ENCODE data around the gene ZNRF3.

Gene ZNRF3

DNA sequence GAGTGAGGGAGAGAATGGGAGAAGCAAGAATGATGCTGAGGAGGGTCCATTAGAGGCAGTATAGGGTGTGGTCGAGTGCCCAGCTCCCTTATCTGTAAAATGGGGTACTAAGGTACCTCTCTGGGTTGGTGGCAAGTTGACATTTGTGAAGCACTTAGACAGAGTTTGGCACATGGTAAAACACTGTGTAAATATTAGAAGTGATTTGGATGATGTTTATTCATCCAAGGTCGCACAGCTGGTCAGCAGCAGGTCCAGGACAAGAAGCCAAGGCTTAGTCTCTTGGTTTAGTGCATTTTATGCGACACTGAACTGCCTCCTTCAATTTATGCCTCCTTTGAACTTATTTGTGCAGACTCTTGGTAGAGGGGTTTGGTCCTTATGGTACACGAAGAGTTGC is 208.9 kb downstream of the ZNRF3 start:
- DNase-seq (ENCODE audit: low read depth), result no peak

DNA sequence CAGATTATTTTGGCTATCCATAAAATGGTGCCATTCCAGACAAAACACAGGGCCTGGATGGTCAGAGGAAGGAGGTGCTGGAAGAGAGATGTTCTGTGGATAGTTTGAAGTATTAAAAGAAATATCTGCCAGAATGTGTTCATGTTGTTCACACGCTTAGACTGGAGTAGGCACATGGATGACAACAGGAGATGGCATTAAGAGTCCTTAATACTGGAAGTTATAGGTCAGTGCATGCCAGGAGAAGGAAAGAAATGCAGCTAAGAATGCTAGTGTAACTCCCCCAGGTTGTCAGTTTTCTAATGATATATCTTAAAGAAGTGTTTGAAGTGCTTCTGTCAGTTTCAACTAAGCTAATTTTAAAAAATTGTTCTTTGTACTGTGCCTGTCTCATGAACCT is 209.7 kb downstream of the ZNRF3 start:
- DNase-seq (ENCODE audit: low read depth), result no peak

- DNase-seq (ENCODE audit: low read depth), result no peak
Measured at GRCh38 chr22:29093501-29094300, 210.3 kb downstream of the ZNRF3 start.

DNA sequence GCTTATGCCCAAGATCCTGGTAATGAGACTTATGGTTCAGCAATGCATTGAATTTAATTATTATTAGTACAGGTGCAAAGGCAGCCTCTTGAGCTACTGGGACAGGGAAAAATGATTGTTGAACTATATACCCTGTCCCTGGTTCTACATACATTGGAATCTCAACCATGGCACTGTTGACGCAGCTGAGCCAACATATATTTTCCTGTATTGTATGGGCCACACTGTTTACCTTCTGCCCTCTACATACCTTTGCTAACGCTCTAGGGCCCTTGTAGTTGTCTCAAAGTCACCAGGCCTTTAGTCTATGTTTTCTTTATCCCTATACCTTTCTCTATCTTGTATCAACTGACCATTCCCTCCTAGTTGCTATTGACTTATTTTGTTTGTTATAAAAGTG is 212.1 kb downstream of the ZNRF3 start:
- no peak for DNase-seq (ENCODE audit: low read depth)

DNA sequence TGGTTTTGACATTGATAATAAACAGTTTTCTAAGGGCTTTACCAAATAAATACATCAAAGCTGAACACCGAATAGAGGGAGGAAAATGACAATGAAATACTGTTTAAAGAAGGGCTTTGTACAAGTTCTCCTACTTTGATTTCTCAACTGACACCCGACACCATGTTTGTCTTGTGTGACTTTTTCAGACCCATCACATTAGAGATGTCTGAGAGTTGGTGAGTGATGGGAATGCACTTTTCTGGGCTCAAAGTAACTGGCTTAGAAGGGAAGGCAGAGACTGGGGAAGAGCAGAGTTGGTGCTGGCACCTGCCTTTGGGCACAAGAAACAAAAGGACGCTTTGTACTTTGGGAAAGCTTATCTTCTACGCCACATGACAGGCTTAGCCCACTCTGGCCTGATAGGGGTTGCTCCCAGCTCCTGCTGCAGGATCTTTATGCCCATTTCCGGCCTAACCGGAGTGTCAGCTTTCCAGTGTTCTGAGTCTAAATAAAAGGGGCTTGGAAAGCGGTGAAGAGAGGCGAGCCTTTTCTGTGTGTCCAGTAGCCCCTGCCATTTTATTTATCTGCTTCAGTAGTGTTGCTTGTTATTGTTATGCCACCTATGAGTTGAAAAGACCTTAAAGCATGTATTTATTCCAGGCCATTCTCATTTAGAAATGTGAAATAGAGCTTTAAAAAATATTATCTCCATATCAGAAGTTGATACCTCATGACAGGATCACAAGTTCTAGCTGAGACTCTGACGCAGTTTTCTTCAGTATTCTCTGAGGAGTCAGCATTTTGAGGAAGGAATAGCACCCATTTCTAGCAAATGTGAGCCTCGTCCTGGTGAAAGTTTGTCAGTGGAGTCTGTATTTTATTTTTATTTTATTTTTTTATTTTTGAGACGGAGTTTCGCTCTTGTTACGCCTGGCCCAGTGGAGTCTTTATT is 213.6 kb downstream of the ZNRF3 start:
- no peak for DNase-seq (ENCODE audit: low read depth)

DNA sequence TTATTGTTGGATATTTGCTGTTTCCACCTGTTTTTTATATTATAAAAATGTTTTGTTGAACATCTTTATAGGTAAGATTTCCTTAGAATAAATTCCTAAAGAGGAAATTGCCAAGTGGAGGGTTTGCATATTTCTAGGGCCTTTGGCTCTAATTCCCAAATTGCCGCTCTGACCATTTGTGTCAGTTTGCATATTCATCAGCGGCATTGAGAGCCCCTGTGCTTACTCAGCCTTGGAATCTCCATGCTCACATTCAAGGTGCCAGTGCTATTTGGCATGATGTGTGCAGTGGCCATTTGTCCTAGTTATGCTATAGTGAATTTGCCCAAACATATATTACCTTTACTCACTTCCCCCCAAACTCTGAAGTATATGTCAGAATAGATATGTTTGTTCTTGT is 214.9 kb downstream of the ZNRF3 start:
- no peak for DNase-seq (ENCODE audit: low read depth)

- DNase-seq (ENCODE audit: low read depth), result no peak
Measured at GRCh38 chr22:29102300-29102699, 218.9 kb downstream of the ZNRF3 start.

- no peak for DNase-seq (ENCODE audit: low read depth)
Measured at GRCh38 chr22:29103121-29103520, 219.7 kb downstream of the ZNRF3 start.

DNA sequence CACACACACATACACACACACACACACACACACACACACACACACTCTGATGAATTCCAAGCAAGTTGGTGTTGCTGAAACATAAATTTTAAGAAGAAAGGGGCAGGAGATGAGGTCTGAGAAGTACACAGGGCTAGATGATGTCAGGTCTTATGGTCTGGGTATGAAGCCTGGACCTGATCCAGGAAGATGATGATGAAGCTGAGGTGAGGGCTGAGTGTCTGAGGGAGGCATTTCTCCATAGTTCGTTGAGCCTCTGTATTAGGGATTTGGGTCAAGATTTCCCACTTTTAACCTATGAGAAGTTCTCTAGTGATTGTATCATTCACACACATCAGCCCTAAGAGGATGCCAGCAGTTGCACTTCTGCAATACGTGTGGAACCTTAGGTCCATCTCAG is 222.1 kb downstream of the ZNRF3 start:
- DNase-seq (ENCODE audit: low read depth), result no peak

DNA sequence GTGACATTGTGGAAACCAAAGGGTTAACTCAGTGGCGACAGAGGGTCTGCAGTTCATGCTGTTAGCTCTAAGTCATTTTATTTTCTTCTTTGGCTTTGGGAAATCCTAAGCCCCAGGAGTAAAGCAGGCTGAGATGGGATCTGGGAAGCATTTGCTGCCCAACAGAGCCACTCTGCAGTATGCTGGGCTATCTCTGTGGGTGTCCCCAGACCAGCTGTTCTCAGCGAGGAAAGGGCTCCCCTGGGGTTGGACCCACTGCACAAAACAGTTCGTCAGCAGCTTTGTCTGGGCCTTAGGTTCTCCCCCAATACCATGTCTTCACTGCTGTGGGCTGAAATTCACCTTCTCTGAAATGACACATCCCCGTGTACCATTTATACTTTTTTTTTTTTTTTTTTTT is 223.5 kb downstream of the ZNRF3 start:
- no peak for DNase-seq (ENCODE audit: low read depth)
